CD4-positive, alpha-beta T cell (primary cell): Measurements from ENCODE around the gene CBARP. TPM values are rescaled to one million over a fixed set of nuclear protein-coding genes. Genes with fewer than 3 reads are reported as not detected.
A peak's percentile ranks its signal among the peaks of the same experiment; 100 is the strongest.

ENCODE experiments used
- ATAC-seq: fragments of 200-7000 bp; cut with Tn5 transposase; one replicate; pipeline ENCODE4 v1.10.0; 2022; ENCODE audit warnings: mild to moderate bottlenecking; ENCODE audit not compliant: poor library complexity
- CTCF ChIA-PET: fragments of 350-600 bp; sonication (Branson Sonifier 250); formaldehyde crosslinking; loops from one replicate; lab custom pipeline; 2021; ENCODE audit warnings: antibody characterized with exemption, inconsistent platforms; lab: Charles Lee
- POLR2A ChIA-PET: fragments of 350-600 bp; sonication (Branson Sonifier 250); formaldehyde crosslinking; loops from one replicate; lab custom pipeline; 2021; ENCODE audit warnings: antibody characterized with exemption, inconsistent platforms; lab: Charles Lee
- DNase-seq, 14 experiments: peaks; one replicate each; pipeline ENCODE4 v3.0.0-alpha.2; 2013 to 2020; ENCODE audit warnings: mixed read lengths in 2 of 14
- H3K27ac ChIP-seq, 2 donors: one replicate each; pipeline versions ENCODE4 v1.5.1 to v1.7.0; 2013; ENCODE audit warnings: low read length in 2 of 2, low read depth in 1 of 2, mild to moderate bottlenecking in 1 of 2
- H3K27me3 ChIP-seq, 2 experiments: 1 replicate in 1 of 2; 2 replicates in 1 of 2; pipeline versions ENCODE4 v1.6.1 to v1.7.0; 2013; ENCODE audit warnings: low read length in 2 of 2, control low read depth in 1 of 2, mild to moderate bottlenecking in 1 of 2, moderate library complexity in 1 of 2; ENCODE audit not compliant: insufficient read depth in 2 of 2, control insufficient read depth in 1 of 2
- H3K36me3 ChIP-seq: one replicate; pipeline ENCODE4 v1.6.1; 2013; ENCODE audit warnings: low read length, control low read depth; ENCODE audit not compliant: insufficient read depth
- H3K4me1 ChIP-seq: one replicate; pipeline ENCODE4 v1.6.1; 2013; ENCODE audit warnings: low read length, control low read depth; ENCODE audit not compliant: insufficient read depth
- H3K4me3 ChIP-seq: one replicate; pipeline ENCODE4 v1.5.1; 2013; ENCODE audit warnings: mild to moderate bottlenecking, low read length, moderate library complexity
- H3K9me3 ChIP-seq, 2 experiments: 1 replicate in 1 of 2; 2 replicates in 1 of 2; pipeline versions ENCODE4 v1.6.1 to v1.7.0; 2013; ENCODE audit warnings: low read length in 2 of 2, mild to moderate bottlenecking in 2 of 2, control low read depth in 1 of 2, moderate library complexity in 1 of 2; ENCODE audit not compliant: control insufficient read depth in 1 of 2, insufficient read depth in 1 of 2
- H3K27ac Mint-ChIP-seq: one replicate; pipeline ENCODE4 v1.8.0; 2020; ENCODE audit warnings: mixed read lengths
- H3K27me3 Mint-ChIP-seq: one replicate; pipeline ENCODE4 v1.8.0; 2021; ENCODE audit warnings: mixed read lengths
- H3K36me3 Mint-ChIP-seq: one replicate; pipeline ENCODE4 v1.8.0; 2021; ENCODE audit warnings: low read depth, mixed read lengths
- H3K4me1 Mint-ChIP-seq: one replicate; pipeline ENCODE4 v1.8.0; 2021; ENCODE audit warnings: low read depth, mixed read lengths
- H3K4me3 Mint-ChIP-seq: one replicate; pipeline ENCODE4 v1.8.0; 2020; ENCODE audit warnings: mild to moderate bottlenecking, mixed read lengths
- H3K9me3 Mint-ChIP-seq: one replicate; pipeline ENCODE4 v1.8.0; 2020; ENCODE audit warnings: mixed read lengths
- intact Hi-C, 2 experiments: fragments of 100-400 bp; cut with DNase I in 1 of 2; cut with micrococcal nuclease in 1 of 2; formaldehyde crosslinking; loops; one replicate each; pipeline versions ENCODE4 v1.15.1 to v1.9.0; 2023 to 2025; cut with DNase I, micrococcal nuclease
- total RNA-seq, 174 experiments: library from RNA in 2 of 174; stranded (reverse) in 2 of 174; gene quantifications; one replicate each; pipeline ENCODE4 v1.2.3 and lab custom pipeline; 2021 to 2026
- TF ChIP-seq, protein P1 (sequence below): fragments of 200-600 bp; IDR thresholded peaks from one replicate; pipeline ENCODE4 v1.8.0; 2022; ENCODE audit warnings: antibody characterized with exemption, mild to moderate bottlenecking

The CBARP gene
- total RNA-seq, 2 experiments from 2014 or later: 0.22 TPM; not detected in 1

DNA sequence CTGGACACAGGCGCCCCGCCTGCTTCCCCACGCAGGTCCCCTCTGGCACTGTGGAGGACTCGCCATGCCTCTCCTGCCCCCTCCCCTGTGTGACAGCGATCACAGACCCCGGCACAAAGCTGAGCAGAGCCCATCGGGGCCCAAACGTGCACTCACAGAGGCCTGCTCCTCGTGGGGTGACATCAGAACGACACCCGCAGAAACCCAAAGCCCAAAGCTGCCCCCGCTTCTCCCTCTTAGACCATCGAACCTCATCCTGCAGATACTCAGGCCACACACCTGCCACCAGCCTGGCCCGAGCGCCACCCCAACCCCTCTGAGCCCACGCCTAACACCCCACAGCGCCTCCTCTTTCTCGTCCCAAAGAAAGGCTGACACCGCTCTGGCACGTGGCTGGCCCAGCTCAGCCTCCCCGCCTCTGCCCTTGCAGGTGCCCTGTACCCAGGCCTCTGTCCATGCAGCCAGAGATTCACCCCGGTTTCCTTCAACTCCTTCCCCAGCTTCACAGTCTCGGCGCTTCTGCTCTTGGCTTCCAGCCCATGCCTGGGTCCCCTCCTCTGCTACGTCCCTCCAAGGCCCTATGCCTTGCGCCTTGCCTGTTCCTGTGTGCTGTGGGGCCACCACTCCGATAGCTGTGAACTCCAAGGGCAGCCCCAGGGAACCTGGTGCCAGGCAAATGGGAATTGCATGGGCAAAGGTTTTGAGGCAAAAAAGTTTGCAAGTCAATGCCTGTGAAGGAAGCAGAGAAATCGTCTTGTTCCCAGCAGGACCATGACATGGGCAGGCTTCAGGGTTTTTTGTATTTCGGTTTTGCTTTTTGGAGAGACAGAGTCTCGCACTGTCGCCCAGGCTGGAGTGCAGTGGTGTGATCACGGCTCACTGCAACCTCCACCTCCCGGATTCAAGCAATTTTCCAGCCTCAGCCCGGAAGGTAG lies 831 bp upstream of the CBARP start:
- ATAC-seq: no peak

DNA sequence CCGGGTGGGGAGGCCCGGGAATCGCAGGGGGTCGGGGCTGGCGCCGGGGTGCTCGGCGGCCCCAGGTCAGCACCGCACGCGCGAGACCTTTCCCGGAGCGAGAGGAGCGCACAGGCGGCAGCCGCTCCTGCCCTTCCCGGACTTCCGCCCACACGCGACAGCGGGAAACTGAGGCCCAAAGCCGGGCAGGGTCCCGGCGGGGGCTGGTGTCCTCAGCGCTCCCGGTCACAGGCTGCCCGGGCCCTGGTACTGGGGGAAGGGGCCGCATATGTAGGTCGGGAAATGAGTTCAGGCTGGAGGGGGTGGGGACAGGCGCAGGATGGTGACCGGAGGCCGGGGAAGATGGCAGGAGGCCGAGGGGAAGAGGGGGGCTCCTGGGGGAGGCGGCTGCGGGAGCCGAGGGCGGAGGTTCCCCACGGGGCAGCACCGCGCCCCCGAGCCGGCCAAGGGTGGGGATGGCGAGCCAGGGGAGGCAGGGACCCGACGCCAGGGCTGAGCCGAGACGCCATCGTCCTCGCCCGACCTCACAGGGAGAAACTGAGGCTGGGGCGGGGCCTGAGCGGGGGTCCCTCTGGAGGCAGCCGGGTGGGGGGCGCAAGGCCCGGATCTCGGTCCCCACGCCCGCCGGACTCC lies 662 bp downstream of the CBARP start:
- ATAC-seq: no peak
- ChIA-PET POLR2A (no interaction called here), CTCF (no interaction called here)
- Mint-ChIP-seq H3K4me1 (peaks cover 20% of the 10 kb centered on the region), H3K9me3 (no peaks in the 10 kb centered on the region), H3K27ac (no peak overlapping the region), H3K4me3 (peak overlapping the region; percentile 72), H3K36me3 (peaks cover 4% of the 10 kb centered on the region), H3K27me3 (peaks cover 13% of the 10 kb centered on the region)
- H3K4me1 ChIP-seq: peaks cover 48% of the 10 kb centered on the region
- DNase-seq: peak in 1 of 14 experiments; percentile 30
- H3K4me3 ChIP-seq: peak overlapping the region; percentile 12
- H3K36me3 ChIP-seq: no peaks in the 10 kb centered on the region
- no peak overlapping the region for H3K27ac ChIP-seq
- TF ChIP-seq, protein P1, sequence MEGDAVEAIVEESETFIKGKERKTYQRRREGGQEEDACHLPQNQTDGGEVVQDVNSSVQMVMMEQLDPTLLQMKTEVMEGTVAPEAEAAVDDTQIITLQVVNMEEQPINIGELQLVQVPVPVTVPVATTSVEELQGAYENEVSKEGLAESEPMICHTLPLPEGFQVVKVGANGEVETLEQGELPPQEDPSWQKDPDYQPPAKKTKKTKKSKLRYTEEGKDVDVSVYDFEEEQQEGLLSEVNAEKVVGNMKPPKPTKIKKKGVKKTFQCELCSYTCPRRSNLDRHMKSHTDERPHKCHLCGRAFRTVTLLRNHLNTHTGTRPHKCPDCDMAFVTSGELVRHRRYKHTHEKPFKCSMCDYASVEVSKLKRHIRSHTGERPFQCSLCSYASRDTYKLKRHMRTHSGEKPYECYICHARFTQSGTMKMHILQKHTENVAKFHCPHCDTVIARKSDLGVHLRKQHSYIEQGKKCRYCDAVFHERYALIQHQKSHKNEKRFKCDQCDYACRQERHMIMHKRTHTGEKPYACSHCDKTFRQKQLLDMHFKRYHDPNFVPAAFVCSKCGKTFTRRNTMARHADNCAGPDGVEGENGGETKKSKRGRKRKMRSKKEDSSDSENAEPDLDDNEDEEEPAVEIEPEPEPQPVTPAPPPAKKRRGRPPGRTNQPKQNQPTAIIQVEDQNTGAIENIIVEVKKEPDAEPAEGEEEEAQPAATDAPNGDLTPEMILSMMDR: no peak
- intact Hi-C loops: no loop called here
- H3K9me3 ChIP-seq: peaks cover 0 to 9% of the 10 kb centered on the region in 2 experiments
- peaks cover 6 to 12% of the 10 kb centered on the region in 2 experiments for H3K27me3 ChIP-seq

More for the DNA sequence above, 831 bp upstream of the CBARP start:
- H3K9me3 Mint-ChIP-seq: no peaks in the 10 kb centered on the region
- peaks cover 4% of the 10 kb centered on the region for H3K36me3 Mint-ChIP-seq
- TF ChIP-seq, protein P1: no peak
- H3K27ac ChIP-seq: no peak overlapping the region
- intact Hi-C loops: no loop called here
- peaks cover 26% of the 10 kb centered on the region for H3K4me1 Mint-ChIP-seq
- POLR2A ChIA-PET: interaction anchor here (1.1 to 1.8 kb wide), 3 partner anchors 30 to 376 kb away, joined by 3 to 16 read pairs (median 3); partner anchors contain the start of gene CIRBP
- peaks cover 62% of the 10 kb centered on the region for H3K4me1 ChIP-seq
- CTCF ChIA-PET: interaction anchor here (0.6 kb wide), 2 partner anchors 44 to 654 kb away, joined by 3 to 5 read pairs; no protein-coding TSS in a partner anchor
- H3K27me3 Mint-ChIP-seq: peaks cover 13% of the 10 kb centered on the region
- peak overlapping the region; percentile 86 for H3K4me3 Mint-ChIP-seq
- H3K4me3 ChIP-seq: peak overlapping the region; percentile 16
- peaks cover 6 to 12% of the 10 kb centered on the region in 2 experiments for H3K27me3 ChIP-seq
- DNase-seq: peak in 2 of 14 experiments; percentile 31 to 54
- H3K9me3 ChIP-seq: peaks cover 0 to 9% of the 10 kb centered on the region in 2 experiments
- H3K27ac Mint-ChIP-seq: peak overlapping the region; percentile 79
- H3K36me3 ChIP-seq: no peaks in the 10 kb centered on the region

DNA sequence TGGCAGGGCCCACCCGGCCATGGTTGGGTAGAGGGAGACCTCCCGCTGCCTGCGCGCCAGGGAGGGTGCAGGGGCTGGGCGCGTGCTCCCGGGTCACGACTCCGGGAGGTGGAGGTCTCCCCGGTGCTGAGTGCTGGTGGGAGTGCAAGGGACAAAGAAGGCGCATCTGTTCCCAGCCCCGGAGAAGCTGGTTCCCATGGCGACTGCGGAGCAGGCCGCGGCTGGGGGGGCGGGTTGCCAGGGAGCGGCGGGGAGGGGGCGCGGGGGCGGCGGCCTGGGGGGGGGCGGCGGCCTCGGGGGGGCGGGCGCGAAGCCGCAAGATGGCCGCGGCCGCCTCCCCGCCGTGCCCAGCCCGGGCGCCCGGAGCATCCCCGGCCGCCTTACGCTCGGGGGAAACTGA lies 1.2 kb downstream of the CBARP start:
- ATAC-seq (no peak), DNase-seq (no peak)
- H3K36me3 Mint-ChIP-seq: peaks cover 3% of the 10 kb centered on the region
- TF ChIP-seq, protein P1: no peak
- Histone ChIP-seq H3K27me3 (peaks cover 6 to 12% of the 10 kb centered on the region in 2 experiments), H3K4me1 (peaks cover 45% of the 10 kb centered on the region), H3K27ac (no peak overlapping the region), H3K9me3 (peaks cover 0 to 9% of the 10 kb centered on the region in 2 experiments), H3K4me3 (no peak overlapping the region), H3K36me3 (no peaks in the 10 kb centered on the region)
- CTCF ChIA-PET: no interaction called here
- no peaks in the 10 kb centered on the region for H3K9me3 Mint-ChIP-seq
- no peak overlapping the region for H3K27ac Mint-ChIP-seq
- H3K4me1 Mint-ChIP-seq: peaks cover 18% of the 10 kb centered on the region
- intact Hi-C loops: no loop called here
- no peak overlapping the region for H3K4me3 Mint-ChIP-seq
- peaks cover 12% of the 10 kb centered on the region for H3K27me3 Mint-ChIP-seq
- POLR2A ChIA-PET: no interaction called here
